ENCODE data around the gene IGFBP2.
A peak's percentile ranks its signal among the peaks of the same experiment; 100 is the strongest.

IGFBP2 gene

DNA sequence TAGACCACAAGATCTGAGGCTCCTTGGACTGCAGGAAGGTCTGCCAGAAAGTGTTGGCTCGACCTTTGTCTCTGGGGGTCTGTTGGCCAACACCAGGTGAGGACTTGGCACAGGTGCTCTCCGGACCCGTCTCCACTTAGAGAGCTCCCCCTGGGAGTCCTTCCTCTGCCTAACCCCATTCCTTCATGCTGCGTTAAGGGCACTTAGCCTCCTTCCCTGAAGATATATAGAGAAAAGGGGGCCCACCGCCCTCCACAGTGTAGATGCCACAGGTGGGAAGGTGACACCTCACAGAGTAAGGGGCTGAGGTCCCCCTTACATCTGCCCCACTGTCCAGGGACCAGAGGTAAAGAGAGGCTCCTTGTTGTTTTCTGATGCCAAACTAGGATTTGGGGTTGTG is 53.9 kb downstream of the IGFBP2 start:
- DNase-seq (ENCODE audit: low read depth), result no peak

DNA sequence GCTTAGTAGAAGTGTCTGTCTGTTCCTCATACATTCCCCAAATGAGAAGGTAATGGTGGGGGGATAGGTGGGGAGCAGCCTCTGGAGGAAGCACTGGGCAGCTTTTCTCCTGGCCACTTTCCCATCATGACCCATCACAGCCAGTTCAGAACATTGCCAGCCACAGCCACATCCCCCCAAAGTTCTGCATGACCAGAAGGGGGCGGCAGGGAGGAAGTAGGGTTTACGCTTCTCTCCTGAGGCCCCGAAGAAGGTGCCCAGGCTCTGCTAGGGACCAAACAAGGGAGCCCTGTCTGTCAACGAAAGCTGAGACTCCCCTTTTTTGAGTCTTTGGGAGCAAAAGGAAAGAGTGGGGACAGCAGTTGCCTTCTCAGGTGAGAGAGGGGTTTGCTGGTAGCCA is 54.4 kb downstream of the IGFBP2 start:
- no peak for DNase-seq (ENCODE audit: low read depth)

DNA sequence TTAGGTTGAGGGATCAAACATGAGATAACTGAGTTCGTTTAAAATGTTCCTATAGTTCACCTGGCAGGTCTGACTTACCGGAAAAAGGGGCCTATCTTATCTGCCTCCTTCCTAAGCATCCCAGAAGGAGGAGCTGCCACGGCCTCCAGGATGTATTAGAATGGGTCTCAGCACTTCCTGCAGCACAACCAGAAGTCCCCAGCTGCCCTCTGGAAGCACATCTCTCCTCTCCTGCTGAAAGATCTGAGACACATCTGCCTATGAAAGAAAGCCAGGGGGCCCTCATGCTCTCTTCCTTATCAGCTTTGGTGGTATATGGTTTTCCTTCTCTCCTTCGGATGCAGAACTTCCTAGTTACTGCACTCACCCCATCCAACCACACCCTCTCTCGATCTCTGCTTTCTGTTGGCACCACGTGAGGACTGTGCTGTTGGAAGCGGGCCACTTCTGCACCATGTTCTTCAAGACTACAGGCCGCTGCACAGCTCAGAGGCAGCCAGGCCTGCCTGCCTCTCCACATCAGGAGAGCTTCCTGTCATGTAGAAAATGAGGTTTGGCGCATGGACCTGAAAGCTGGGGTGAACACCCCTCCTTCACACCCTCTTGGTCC is 55.6 kb downstream of the IGFBP2 start:
- DNase-seq (ENCODE audit: low read depth), result no peak

DNA sequence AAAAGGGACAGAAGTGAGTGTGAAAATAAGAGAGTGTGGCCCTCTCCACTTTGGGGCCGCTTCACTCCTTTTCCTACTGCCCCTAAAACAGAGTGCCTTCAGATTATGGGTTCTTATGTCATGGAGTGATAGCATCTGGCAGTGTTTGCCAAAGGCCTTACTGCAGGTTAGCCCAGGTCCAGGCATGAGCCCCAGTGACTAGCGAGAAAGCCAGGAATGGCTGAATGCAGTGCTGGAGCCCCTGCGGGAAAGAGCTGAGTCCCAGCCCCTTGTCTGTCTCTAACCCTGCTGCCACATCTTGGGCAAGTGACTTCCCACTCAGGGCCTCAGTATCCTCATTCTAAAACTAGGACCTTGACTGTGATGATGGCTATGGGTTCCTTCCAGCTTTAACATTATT is 56.2 kb downstream of the IGFBP2 start:
- DNase-seq (ENCODE audit: low read depth), result no peak

DNA sequence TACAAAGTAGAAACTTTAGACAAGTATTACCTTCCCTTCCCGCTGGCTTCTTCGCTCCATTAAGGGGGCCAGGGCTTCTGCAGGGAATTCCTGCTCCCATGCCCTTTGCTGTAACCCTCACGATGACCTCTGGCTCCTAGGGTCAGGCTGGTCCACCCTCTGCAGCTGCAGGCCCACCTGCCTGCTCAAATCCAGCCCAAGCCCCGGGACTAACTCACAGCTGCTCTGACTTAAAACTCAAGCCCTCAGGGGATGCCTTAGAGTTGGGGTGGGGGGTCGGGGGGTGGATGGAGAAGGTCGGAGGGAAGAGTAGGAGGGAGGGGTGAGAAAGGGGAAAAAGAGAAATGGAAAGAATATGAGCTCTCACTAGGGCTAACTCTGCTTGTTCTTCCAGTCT is 57.2 kb downstream of the IGFBP2 start:
- no peak for DNase-seq (ENCODE audit: low read depth)

DNA sequence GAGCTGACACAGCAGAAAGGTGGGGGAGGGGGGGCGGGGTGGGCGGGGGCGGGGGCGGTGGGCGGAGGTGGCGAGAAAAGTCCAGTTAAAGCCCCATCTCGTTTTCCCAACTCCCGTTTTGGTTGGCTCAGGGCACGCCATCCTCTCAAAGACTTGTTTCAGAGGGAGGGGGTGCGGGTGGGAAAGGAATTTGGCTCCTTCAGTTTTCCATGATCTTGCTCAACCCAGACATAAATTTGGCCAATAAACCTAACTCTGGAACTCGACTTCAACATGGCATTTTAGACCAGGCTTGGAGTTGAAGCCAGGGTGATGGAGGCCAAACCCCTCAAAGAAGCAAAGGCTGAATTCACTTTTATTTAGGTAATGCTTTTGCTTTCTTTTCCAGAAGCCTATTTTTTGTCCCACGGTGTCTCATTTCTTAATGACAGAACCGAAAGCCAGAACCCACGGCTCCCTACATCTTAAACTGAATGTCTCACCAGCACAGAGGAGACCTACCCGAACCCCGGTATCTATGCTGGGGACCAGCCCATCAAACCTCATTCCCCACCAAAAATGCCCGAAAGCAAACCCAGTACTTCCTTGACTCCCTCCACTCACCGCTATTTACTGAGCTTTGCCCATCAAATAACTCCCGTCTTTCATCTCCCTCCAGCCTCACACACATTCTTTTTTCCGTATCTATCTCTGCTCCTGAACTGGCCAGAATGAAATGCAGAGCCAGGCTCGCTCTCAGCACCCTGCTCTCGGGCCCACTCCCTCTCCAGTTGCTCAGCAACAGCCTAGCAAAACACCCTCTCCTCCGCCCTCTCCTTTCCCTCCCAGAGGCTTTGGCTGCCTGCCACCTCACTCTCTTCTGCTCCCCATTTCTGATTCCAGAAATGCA is 57.9 kb downstream of the IGFBP2 start:
- DNase-seq (ENCODE audit: low read depth), result peak; percentile 72

DNA sequence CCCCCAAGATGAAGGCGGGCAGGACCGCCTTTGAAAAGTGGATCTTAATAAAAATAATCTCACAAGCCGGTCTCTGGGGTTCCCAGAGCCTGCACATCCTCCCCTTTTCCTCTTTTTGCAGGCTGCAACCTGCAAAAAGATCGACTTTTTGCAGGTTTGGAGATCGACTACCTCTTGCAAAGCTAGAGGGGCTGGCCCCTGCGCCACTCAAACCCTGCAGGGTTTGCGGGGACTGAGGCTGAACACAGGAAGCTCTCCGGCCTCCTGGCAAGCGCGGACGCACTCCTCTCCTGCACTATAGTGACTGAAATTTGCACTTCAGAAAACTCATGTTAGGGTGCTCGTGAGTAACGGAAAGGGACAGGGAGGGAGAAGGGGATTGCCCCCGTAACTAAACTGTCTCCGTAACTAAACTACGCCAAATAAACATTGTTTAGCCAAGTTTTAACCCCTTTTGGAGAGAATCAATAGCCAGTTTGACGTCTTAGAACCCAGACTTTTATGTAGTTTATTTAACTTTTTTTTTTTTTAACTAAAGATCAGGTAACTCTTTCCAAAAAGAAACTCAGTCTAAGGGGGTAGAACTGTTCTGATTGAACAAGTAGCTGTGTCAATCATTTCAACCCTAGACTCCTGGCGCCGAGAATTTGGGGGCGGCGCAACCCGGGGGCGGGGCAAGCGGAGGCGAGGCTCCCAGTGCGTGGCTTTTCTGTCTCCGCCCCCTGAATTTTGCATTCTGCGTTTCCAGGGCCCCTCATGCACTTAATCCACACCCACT is 59.6 kb downstream of the IGFBP2 start:
- DNase-seq (ENCODE audit: low read depth), result no peak

DNA sequence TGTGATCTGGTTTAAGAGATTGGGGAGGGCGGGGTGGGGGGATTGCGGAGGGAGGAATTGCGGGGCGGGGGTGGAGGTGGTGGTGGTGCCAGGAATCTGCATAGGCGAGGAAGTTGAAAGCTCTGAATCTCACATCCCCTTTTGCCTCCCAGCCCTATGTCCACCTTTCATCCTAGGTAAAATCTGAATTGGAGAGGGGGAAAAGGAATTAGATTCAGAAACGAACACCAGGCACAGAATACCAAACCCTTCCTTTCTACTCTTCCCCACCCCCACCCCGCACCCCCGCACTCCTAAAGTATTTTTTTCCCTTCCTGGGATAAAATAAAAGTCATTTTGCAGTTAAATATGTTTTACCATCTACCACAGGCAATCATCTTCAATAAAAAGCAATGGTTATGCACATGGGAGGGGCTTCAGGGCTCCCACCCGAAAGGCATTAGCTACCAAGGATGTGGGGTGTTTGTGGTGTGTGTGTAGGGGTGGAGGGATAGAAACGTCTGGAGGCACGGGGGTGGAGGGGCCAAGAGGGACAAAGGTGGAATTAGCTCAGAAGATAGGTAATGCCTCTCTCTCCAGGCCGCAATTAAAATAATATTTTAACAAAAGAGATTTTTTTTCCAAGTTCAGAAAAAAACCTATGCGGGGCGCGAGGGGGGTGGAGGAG is 60.3 kb downstream of the IGFBP2 start:
- DNase-seq (ENCODE audit: low read depth), result no peak

DNA sequence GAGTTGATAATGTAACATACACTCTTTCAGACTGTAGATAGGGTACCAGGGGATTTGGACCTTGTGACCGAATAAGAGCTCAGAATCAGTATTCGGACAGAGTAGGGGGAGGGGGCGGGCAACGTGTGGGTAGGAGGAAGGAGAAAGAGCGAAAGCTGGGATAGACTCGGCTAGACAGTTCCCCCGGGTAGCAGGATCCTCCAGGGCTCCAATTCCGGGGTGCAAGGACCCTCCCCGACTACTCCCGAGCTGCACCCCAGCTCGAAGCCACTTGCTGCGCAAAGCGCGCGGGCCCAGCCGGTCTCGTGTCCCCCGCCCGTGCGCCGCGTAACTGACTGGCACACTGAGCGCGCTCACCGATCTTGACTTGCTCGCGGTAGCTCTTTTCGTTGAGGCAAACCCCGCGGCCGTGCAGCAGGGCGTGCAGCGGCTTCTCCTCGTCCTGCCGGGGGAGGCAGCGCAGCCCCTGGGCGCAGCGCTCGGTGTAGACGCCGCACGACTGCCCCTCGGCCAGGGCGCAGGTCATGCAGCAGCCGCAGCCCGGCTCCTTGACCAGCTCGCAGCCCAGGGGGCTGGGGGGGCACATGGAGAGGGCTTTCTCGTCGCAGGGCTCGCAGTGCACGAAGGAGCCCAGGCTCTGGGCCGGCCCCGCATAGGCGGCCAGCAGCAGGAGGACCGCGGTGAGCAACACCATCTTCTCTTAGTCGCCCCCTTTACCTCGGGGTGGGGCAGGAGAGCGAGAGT is 61.0 kb downstream of the IGFBP2 start:
- DNase-seq (ENCODE audit: low read depth), result no peak

DNA sequence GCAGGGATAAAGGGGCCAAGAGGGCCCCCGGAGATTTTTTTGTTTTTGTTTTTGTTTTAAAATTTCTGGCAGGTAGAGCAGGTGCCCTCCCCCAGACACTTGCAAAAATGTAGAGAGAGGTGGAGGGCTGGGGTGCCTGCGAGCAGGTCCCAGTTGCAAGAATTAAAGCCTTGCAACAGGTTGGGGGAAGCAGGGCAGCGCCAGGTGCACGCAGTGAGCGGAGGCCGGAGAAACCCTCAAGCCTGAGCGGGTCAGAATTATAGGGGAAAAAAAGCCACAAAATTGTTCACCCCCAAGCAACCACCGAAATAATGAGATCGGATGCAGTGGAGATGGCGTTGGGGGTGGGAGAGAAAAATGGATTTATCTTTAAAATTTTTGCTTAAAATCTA is 61.6 kb downstream of the IGFBP2 start:
- DNase-seq (ENCODE audit: low read depth), result no peak

DNA sequence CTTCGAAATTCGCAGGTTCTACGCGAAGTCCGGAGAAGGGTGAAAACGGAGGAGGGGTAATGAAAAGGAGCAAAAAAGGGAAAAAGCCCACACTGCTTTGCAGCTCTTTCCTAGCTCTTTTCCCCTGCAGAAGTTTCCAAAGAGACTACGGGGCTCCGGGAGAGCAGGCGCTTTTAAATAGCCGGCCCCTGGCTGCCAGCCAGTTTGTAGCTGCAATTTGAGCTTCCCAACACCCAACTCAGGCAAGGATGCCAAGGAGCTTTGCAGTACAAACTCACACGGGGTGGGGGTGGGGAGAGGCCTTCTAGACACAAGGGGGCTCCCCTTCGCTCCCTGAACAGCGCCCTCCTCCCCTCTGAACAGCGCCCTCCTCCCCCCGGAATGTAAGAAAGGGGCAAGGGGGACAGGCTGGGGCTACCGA is 62.2 kb downstream of the IGFBP2 start, which contains the start of gene IGFBP5:
Gene IGFBP5, minus strand, starts transcription at position 149 of the 421 bp plus-strand sequence. CDS start 774 bp downstream, outside the sequence.
- peak; percentile 91 for DNase-seq (ENCODE audit: low read depth)

DNA sequence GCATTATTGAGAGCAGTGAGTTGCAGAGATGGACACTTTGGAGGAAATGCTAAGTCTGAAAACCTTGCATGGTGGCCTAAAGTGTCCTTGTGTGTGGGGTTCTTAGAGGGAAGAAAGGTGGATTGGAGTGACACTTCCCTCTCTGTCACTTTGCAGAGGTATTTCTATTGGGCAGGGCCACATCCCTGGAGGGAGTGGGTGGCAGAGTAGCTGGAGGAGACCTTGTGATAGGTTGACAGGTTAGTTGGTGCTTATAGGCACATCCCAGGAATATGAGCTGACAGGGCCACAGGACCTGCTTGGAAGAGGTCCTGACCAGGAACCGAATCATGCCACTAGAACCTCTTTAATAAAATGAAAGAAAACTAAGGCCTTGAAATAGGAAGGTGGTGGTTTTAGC is 63.1 kb downstream of the IGFBP2 start:
- DNase-seq (ENCODE audit: low read depth), result no peak

DNA sequence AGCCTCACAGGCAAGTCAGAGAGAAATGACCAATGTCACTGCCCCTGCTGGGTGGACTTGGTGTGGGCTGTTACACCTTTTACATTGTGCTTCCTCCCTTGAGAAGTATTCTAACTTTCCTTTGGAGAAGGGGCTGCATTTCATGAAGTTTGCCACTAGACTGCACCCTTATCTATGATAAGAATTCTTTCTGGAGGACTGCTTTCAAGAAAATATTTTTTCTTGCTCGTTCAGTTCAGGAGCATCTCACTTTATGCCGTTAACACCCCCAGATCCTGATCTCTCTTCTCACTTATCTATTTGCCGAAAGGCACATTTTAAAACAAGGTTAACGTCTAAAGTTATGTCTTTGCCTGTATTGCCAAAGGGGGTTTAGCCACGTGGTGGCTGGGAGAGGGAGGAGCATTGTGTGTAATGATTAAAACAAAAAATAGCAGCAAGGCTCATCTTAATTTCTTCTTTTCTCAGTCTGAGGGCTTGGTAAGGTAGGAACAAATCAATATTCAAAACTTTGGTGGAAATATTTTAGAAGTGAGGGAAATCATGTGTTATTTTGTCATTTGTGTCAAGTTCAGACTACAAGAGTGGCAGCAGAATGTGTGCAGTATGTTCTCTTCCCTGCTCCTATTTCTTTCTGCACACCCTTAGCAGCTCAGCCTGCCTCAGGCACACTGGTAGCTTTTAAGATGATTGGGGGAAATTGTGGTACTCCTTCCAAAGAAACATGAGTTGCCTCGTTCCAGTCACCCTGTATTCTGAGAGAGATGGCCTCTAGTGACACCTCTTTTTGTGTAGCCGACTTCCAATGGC is 63.7 kb downstream of the IGFBP2 start:
- no peak for DNase-seq (ENCODE audit: low read depth)

DNA sequence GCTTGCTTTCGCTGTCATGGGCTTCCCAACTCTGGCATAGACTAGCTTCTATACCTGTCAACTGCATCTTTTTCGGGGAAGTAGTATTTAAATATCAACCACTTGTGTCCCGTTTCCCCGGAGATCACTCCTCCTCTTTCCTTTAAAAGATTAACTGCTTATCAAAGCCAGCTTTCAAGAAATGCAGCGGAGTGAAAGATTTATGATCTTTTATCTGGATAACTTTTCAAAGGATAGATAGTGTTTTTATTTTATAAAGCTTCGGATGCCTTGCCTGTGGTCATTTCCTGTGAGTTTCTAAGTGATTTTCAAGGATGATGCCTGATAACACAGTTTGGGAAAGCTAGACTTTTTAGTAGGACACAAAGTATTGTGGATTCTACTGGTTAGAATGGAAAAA is 65.1 kb downstream of the IGFBP2 start:
- DNase-seq (ENCODE audit: low read depth), result no peak

DNA sequence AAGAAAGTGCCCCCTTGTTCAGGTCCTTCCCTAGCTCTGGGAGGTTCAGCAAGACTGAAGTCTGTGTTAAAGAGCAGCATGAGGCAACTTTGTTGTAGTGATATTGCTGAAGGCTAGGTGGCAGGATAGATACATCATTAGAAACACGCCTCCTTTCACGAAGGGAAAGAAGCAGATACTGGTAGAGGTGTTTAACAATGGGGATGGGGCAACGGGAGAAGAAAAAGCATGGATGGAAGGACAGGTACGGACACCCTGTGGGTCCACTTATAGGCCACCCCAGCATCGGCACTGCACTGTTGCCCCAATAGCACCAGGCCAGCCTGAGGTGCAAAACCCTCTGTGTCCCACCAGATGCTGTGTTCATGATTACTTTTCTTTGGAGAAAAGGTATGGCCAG is 65.7 kb downstream of the IGFBP2 start:
- peak; percentile 59 for DNase-seq (ENCODE audit: low read depth)

DNA sequence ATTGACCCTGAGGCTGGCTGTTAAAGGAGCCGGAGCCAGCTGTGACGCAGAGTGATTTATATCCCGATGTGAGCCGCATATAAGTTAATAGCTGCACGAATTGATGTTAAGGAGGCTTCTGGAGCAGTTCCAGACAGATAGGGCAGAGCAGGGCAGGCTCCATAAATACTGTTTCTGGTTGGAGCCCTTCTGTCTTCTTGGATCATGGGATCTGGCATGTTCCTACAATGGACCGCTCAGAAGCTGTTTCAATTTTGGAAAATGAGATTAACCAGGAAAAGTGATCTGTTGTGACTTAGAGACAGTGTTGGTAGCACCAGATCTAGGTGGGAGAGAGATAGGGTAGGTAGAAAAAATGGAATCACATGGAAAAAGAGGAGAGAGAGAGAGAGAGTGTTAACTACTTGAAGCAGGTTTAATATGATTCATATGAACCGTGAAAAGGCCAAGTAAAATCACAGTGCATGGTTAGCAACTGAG is 66.9 kb downstream of the IGFBP2 start:
- no peak for DNase-seq (ENCODE audit: low read depth)

DNA sequence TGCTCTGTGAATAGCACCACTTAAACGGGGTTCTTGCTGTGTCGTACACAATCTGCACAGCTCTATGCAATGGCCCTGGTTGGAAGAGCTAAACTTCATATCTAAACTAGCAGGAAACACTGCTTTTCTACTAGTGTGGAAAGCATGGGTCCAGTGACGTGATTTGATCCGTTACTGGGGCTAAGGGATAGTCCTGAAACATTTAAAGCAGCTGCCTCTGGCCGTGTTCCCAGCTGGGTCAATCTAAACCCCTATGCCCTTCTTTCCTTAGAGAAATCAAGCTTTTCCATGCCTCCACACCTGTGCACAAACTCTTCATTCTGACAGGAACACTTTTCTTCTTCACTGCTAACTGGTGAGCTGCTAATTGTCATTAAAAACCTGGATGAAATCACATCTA is 67.6 kb downstream of the IGFBP2 start:
- DNase-seq (ENCODE audit: low read depth), result no peak

DNA sequence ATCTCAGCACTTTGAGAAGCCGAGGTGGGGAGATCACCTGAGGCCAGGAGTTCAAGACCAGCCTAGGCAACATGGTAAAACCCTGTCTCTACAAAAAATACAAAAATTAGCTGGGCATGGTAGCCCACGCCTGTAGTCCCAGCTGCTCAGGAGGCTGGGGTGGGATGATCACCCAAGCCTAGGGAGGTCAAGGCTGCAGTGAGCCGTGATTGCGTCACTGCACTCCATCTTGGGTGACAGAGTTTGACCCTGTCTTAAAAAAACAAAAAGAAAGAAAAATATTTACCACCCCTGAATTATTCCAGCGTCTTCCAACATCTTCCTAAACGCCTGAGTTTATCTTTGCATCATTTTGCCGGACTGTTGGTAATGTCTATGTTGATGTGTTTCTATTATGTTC is 68.3 kb downstream of the IGFBP2 start:
- no peak for DNase-seq (ENCODE audit: low read depth)

DNA sequence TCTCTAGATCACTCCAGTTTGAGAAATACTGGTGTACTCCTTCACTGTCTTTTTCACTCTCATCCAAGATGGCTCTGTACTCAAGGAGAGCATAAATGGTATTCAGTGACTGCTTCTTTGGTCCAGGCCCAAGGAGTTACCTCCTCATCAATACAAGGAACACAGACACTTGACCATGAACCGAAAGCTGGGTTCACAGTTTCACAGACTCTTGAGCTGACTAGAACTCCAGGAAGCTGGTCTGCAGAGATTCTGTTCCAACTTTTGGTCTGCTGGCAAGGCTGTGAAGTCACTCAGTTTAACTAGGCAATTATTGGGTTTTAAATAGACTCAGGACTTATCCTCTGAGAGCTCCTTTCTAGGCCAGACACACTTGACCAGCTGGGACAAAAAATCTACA is 69.5 kb downstream of the IGFBP2 start:
- DNase-seq (ENCODE audit: low read depth), result no peak

DNA sequence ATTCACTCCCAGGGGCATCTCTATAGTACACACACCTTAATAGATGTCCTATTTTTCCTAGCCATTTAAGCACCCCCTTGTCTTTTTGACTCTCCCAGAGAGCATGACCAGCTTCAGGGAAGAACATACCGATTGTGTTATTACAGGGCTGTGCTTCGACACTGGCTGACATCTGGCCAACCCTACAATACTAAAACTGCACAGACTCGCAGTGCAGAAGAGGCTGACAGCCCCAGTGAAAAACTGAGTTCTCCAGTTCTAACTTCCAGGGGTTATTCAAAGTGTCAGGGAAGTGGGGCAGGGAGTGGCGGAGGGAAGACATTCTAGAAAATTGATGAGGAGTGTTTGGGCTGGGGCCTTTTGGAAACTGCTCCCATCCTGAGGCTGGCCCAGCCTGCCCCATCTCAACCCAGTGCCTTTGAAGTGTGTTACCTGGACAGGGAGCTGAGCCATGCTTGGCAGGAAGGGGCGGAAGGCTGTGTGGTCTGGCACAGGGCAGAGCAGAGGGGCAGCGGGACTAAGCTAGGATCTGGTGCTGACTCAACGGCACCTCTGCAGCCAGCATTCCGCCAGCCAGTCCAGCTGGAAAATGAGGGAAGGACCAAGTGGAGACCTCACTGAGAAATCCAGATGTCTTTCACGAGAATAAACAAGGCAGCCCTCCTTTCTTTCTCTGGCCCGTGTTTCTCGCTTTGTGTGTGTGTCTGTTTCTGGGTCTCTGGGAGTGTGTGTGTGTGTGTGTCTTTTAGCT is 77.5 kb downstream of the IGFBP2 start:
- no peak for DNase-seq (ENCODE audit: low read depth)
